ENCODE results near the gene C1orf52. TPM values are rescaled to one million over a fixed set of nuclear protein-coding genes. Genes with fewer than 3 reads are reported as not detected.

C1orf52 gene
- polyA plus RNA-seq, 3 donors, result 18.5 to 29.1 (median 19.7) TPM

GRCh38 chr1:85229574-85230097 lies 29.8 kb downstream of the C1orf52 start:
- Histone ChIP-seq H3K4me3 (replicated peaks in 1 of 3; ENCODE audit: low read depth in 2 of 3, low read length in 3 of 3) (no peak overlapping the region), H3K27me3 (ENCODE audit: control insufficient read depth in 2 of 2, insufficient read depth in 2 of 2, low read length in 2 of 2) (no peaks in the 10 kb centered on the region), H3K4me2 (replicated peaks; ENCODE audit: extremely low read depth, low read length, poor library complexity, severe bottlenecking) (no peak overlapping the region), H3K9me3 (replicated peaks in 1 of 2; ENCODE audit: control insufficient read depth in 1 of 2, insufficient read depth in 1 of 2, low read length in 2 of 2) (no peaks in the 10 kb centered on the region), H4K20me1 (ENCODE audit: insufficient read depth, low read length) (no peaks in the 10 kb centered on the region), H2AFZ (ENCODE audit: insufficient read depth, low read depth, low read length, poor library complexity, severe bottlenecking) (peak overlapping the region; percentile 50), H3K9ac (ENCODE audit: insufficient read depth, low read length, poor library complexity, severe bottlenecking) (no peak overlapping the region), H3K27ac (ENCODE audit: low read depth in 1 of 2, low read length in 2 of 2) (no peak overlapping the region), H3K36me3 (replicated peaks in 1 of 2; ENCODE audit: control insufficient read depth in 1 of 2, insufficient read depth in 2 of 2, low read length in 2 of 2) (no peaks in the 10 kb centered on the region), H3K4me1 (ENCODE audit: control insufficient read depth in 1 of 2, insufficient read depth in 2 of 2, low read length in 2 of 2) (no peaks in the 10 kb centered on the region), H3K79me2 (ENCODE audit: insufficient read depth, low read length) (no peaks in the 10 kb centered on the region)
- intact Hi-C loops (cut with micrococcal nuclease), result no loop called here
- 100% methylated on average over 1 of the region's 6 CpGs for WGBS (ENCODE audit: insufficient coverage)
- no peaks in the 10 kb centered on the region for H3K36me3 Mint-ChIP-seq
- no peaks in the 10 kb centered on the region for H3K4me1 Mint-ChIP-seq
- H3K27me3 Mint-ChIP-seq (ENCODE audit: low read depth in 3 of 3), result peaks cover 0 to 4% (median 2%) of the 10 kb centered on the region in 3 donors
- no peak for DNase-seq
- peaks cover 0 to 2% (median 0%) of the 10 kb centered on the region in 7 donors for H3K9me3 Mint-ChIP-seq
- TF ChIP-seq CTCF (IDR thresholded peaks at IDR 0.05), result no peak
- H3K27ac Mint-ChIP-seq, result no peak overlapping the region
- no peak overlapping the region for H3K4me3 Mint-ChIP-seq

- no peak for DNase-seq
- Mint-ChIP-seq H3K9me3 (no peaks in the 10 kb centered on the region), H3K4me3 (no peak overlapping the region), H3K4me1 (no peaks in the 10 kb centered on the region), H3K36me3 (no peaks in the 10 kb centered on the region), H3K27me3 (ENCODE audit: low read depth in 3 of 3) (peaks cover 0 to 4% (median 2%) of the 10 kb centered on the region in 3 donors), H3K27ac (no peak overlapping the region)
- Histone ChIP-seq H3K27ac (ENCODE audit: low read depth in 1 of 2, low read length in 2 of 2) (no peak overlapping the region), H4K20me1 (ENCODE audit: insufficient read depth, low read length) (no peaks in the 10 kb centered on the region), H3K4me2 (replicated peaks; ENCODE audit: extremely low read depth, low read length, poor library complexity, severe bottlenecking) (no peak overlapping the region), H3K4me3 (replicated peaks in 1 of 3; ENCODE audit: low read depth in 2 of 3, low read length in 3 of 3) (no peak overlapping the region), H2AFZ (ENCODE audit: insufficient read depth, low read depth, low read length, poor library complexity, severe bottlenecking) (no peak overlapping the region), H3K36me3 (replicated peaks in 1 of 2; ENCODE audit: control insufficient read depth in 1 of 2, insufficient read depth in 2 of 2, low read length in 2 of 2) (no peaks in the 10 kb centered on the region), H3K9ac (ENCODE audit: insufficient read depth, low read length, poor library complexity, severe bottlenecking) (no peak overlapping the region), H3K27me3 (ENCODE audit: control insufficient read depth in 2 of 2, insufficient read depth in 2 of 2, low read length in 2 of 2) (no peaks in the 10 kb centered on the region), H3K4me1 (ENCODE audit: control insufficient read depth in 1 of 2, insufficient read depth in 2 of 2, low read length in 2 of 2) (no peaks in the 10 kb centered on the region), H3K9me3 (replicated peaks in 1 of 2; ENCODE audit: control insufficient read depth in 1 of 2, insufficient read depth in 1 of 2, low read length in 2 of 2) (no peaks in the 10 kb centered on the region), H3K79me2 (ENCODE audit: insufficient read depth, low read length) (no peaks in the 10 kb centered on the region)
- WGBS (ENCODE audit: insufficient coverage), result no CpG with 5 or more reads among the region's 1 CpG
- intact Hi-C loops (cut with micrococcal nuclease), result no loop called here
- no peak for TF ChIP-seq CTCF (IDR thresholded peaks at IDR 0.05)
These were observed 30.5 kb downstream of the C1orf52 start for GRCh38 chr1:85228972-85229371.

Measured in CD14-positive monocyte (primary cell).